ENCODE data around the gene OCIAD1. TPM values are rescaled to one million over a fixed set of nuclear protein-coding genes. Genes with fewer than 3 reads are reported as not detected.
"Not testable (repeated sequence)": the region's sequence is repeated elsewhere in the genome, so short reads cannot be mapped to it uniquely, and the experiment has no call there.

The OCIAD1 gene
- total RNA-seq, 2 experiments from 2014 or later = 91.9 to 99.0 TPM

- Mint-ChIP-seq H3K36me3 (ENCODE audit: low read depth) (no peaks in the 10 kb centered on the region), H3K9me3 (no peaks in the 10 kb centered on the region), H3K4me1 (ENCODE audit: low read depth) (peaks cover 1% of the 10 kb centered on the region), H3K27me3 (ENCODE audit: low read depth) (no peaks in the 10 kb centered on the region), H3K27ac (no peak overlapping the region), H3K4me3 (no peak overlapping the region)
- DNase-seq = no peak
- CTCF ChIA-PET = interaction anchor here (0.7 kb wide), 1 partner anchor 94 kb away, joined by 3 read pairs; no protein-coding TSS in a partner anchor
- intact Hi-C loops (cut with micrococcal nuclease) = no loop called here
These were observed 32.8 kb upstream of the OCIAD1 start for GRCh38 chr4:48798117-48798516.

GRCh38 chr4:48799157-48799556, 31.7 kb upstream of the OCIAD1 start:
- CTCF ChIA-PET = no interaction called here
- peaks cover 1% of the 10 kb centered on the region for H3K4me1 Mint-ChIP-seq (ENCODE audit: low read depth)
- no peaks in the 10 kb centered on the region for H3K27me3 Mint-ChIP-seq (ENCODE audit: low read depth)
- intact Hi-C loops (cut with micrococcal nuclease) = no loop called here
- no peak overlapping the region for H3K4me3 Mint-ChIP-seq
- H3K9me3 Mint-ChIP-seq = no peaks in the 10 kb centered on the region
- no peaks in the 10 kb centered on the region for H3K36me3 Mint-ChIP-seq (ENCODE audit: low read depth)
- DNase-seq = no peak
- no peak overlapping the region for H3K27ac Mint-ChIP-seq

GRCh38 chr4:48800155-48800554, 30.7 kb upstream of the OCIAD1 start:
- H3K27me3 Mint-ChIP-seq (ENCODE audit: low read depth); DNase-seq; H3K4me1 Mint-ChIP-seq (ENCODE audit: low read depth); H3K36me3 Mint-ChIP-seq (ENCODE audit: low read depth); intact Hi-C loops (cut with micrococcal nuclease); H3K9me3 Mint-ChIP-seq; H3K27ac Mint-ChIP-seq; H3K4me3 Mint-ChIP-seq: not testable (repeated sequence)
- CTCF ChIA-PET = interaction anchor here (0.7 kb wide), 1 partner anchor 607 kb away, joined by 3 read pairs; no protein-coding TSS in a partner anchor

GRCh38 chr4:48801016-48801715, 29.7 kb upstream of the OCIAD1 start:
- Mint-ChIP-seq H3K27me3 (ENCODE audit: low read depth) (no peaks in the 10 kb centered on the region), H3K9me3 (no peaks in the 10 kb centered on the region), H3K4me1 (ENCODE audit: low read depth) (peaks cover 1% of the 10 kb centered on the region), H3K4me3 (no peak overlapping the region), H3K36me3 (ENCODE audit: low read depth) (no peaks in the 10 kb centered on the region), H3K27ac (no peak overlapping the region)
- intact Hi-C loops (cut with micrococcal nuclease) = no loop called here
- no peak for DNase-seq
- CTCF ChIA-PET = no interaction called here

GRCh38 chr4:48804584-48805301, 26.1 kb upstream of the OCIAD1 start:
- Mint-ChIP-seq H3K4me3 (no peak overlapping the region), H3K27me3 (ENCODE audit: low read depth) (no peaks in the 10 kb centered on the region), H3K9me3 (no peaks in the 10 kb centered on the region)

GRCh38 chr4:48812866-48813265, 18.0 kb upstream of the OCIAD1 start:
- CTCF ChIA-PET = no interaction called here
- Mint-ChIP-seq H3K4me3 (no peak overlapping the region), H3K36me3 (ENCODE audit: low read depth) (no peaks in the 10 kb centered on the region), H3K27me3 (ENCODE audit: low read depth) (no peaks in the 10 kb centered on the region), H3K4me1 (ENCODE audit: low read depth) (peaks cover 5% of the 10 kb centered on the region), H3K9me3 (no peaks in the 10 kb centered on the region), H3K27ac (no peak overlapping the region)
- intact Hi-C loops (cut with micrococcal nuclease) = no loop called here
- DNase-seq = no peak

More at GRCh38 chr4:48804584-48805301, 26.1 kb upstream of the OCIAD1 start:
- peaks cover 1% of the 10 kb centered on the region for H3K4me1 Mint-ChIP-seq (ENCODE audit: low read depth)
- no peak overlapping the region for H3K27ac Mint-ChIP-seq
- CTCF ChIA-PET = interaction anchor here (0.8 kb wide), 1 partner anchor 140 kb away, joined by 7 read pairs; no protein-coding TSS in a partner anchor
- no peaks in the 10 kb centered on the region for H3K36me3 Mint-ChIP-seq (ENCODE audit: low read depth)
- intact Hi-C loops (cut with micrococcal nuclease) = no loop called here
- DNase-seq = no peak

GRCh38 chr4:48813964-48814363, 16.9 kb upstream of the OCIAD1 start:
- Mint-ChIP-seq H3K4me1 (ENCODE audit: low read depth) (peaks cover 5% of the 10 kb centered on the region), H3K4me3 (no peak overlapping the region), H3K27ac (no peak overlapping the region), H3K27me3 (ENCODE audit: low read depth) (no peaks in the 10 kb centered on the region), H3K9me3 (no peaks in the 10 kb centered on the region), H3K36me3 (ENCODE audit: low read depth) (no peaks in the 10 kb centered on the region)
- CTCF ChIA-PET = interaction anchor here (0.6 kb wide), 1 partner anchor 222 kb away, joined by 3 read pairs; no protein-coding TSS in a partner anchor
- no peak for DNase-seq
- intact Hi-C loops (cut with micrococcal nuclease) = no loop called here

- intact Hi-C loops (cut with micrococcal nuclease) = no loop called here
These were observed 15.4 kb upstream of the OCIAD1 start for GRCh38 chr4:48815483-48815882.

GRCh38 chr4:48816297-48816696, 14.6 kb upstream of the OCIAD1 start:
- intact Hi-C loops (cut with micrococcal nuclease); H3K36me3 Mint-ChIP-seq (ENCODE audit: low read depth); H3K9me3 Mint-ChIP-seq; H3K27me3 Mint-ChIP-seq (ENCODE audit: low read depth); H3K27ac Mint-ChIP-seq; H3K4me1 Mint-ChIP-seq (ENCODE audit: low read depth); DNase-seq; H3K4me3 Mint-ChIP-seq; CTCF ChIA-PET: not testable (repeated sequence)

More at GRCh38 chr4:48815483-48815882, 15.4 kb upstream of the OCIAD1 start:
- Mint-ChIP-seq H3K4me3 (no peak overlapping the region), H3K27me3 (ENCODE audit: low read depth) (no peaks in the 10 kb centered on the region), H3K4me1 (ENCODE audit: low read depth) (peaks cover 5% of the 10 kb centered on the region), H3K9me3 (no peaks in the 10 kb centered on the region), H3K36me3 (ENCODE audit: low read depth) (no peaks in the 10 kb centered on the region), H3K27ac (no peak overlapping the region)
- no peak for DNase-seq
- CTCF ChIA-PET = interaction anchor here (0.7 to 1.2 kb wide), 2 partner anchors 43 to 129 kb away, joined by 3 to 4 read pairs; no protein-coding TSS in a partner anchor

- intact Hi-C loops (cut with micrococcal nuclease) = no loop called here
- Mint-ChIP-seq H3K4me3 (no peak overlapping the region), H3K27ac (no peak overlapping the region), H3K9me3 (peaks cover 4% of the 10 kb centered on the region), H3K36me3 (ENCODE audit: low read depth) (no peaks in the 10 kb centered on the region), H3K4me1 (ENCODE audit: low read depth) (peaks cover 5% of the 10 kb centered on the region), H3K27me3 (ENCODE audit: low read depth) (no peaks in the 10 kb centered on the region)
- DNase-seq = no peak
- CTCF ChIA-PET = no interaction called here
These were observed 13.9 kb upstream of the OCIAD1 start for GRCh38 chr4:48816971-48817370.

- H3K4me1 Mint-ChIP-seq (ENCODE audit: low read depth); H3K4me3 Mint-ChIP-seq; DNase-seq; H3K27ac Mint-ChIP-seq; H3K27me3 Mint-ChIP-seq (ENCODE audit: low read depth); H3K36me3 Mint-ChIP-seq (ENCODE audit: low read depth); H3K9me3 Mint-ChIP-seq; intact Hi-C loops (cut with micrococcal nuclease): not testable (repeated sequence)
- CTCF ChIA-PET = interaction anchor here (1.1 kb wide), 1 partner anchor 243 kb away, joined by 4 read pairs; no protein-coding TSS in a partner anchor
These were observed 9.5 kb upstream of the OCIAD1 start for GRCh38 chr4:48821431-48821830.

- Mint-ChIP-seq H3K36me3 (ENCODE audit: low read depth) (no peaks in the 10 kb centered on the region), H3K9me3 (no peaks in the 10 kb centered on the region), H3K27me3 (ENCODE audit: low read depth) (peaks cover 6% of the 10 kb centered on the region), H3K4me3 (no peak overlapping the region), H3K4me1 (ENCODE audit: low read depth) (peaks cover 15% of the 10 kb centered on the region), H3K27ac (no peak overlapping the region)
- DNase-seq = no peak
- intact Hi-C loops (cut with micrococcal nuclease) = no loop called here
- CTCF ChIA-PET = interaction anchor here (0.6 to 1.2 kb wide), 3 partner anchors 9 to 79 kb away, joined by 3 to 4 read pairs (median 3); partner anchors contain the start of gene OCIAD2
These were observed 3.3 kb upstream of the OCIAD1 start for GRCh38 chr4:48827622-48828021.

All from activated naive CD4-positive, alpha-beta T cell treated with anti-CD3 and anti-CD28 coated beads for 36 hours (primary cell).